Dermis blood vessel endothelial cell (primary cell): Measurements from ENCODE around the gene RSRC2. TPM values are rescaled to one million over a fixed set of nuclear protein-coding genes. Genes with fewer than 3 reads are reported as not detected.

ENCODE experiments used
- total RNA-seq: library from RNA; depleted of rRNA; stranded (reverse); fragments of >200 nt; gene quantifications from 2 replicates; pipeline ENCODE4 v1.2.3, GENCODE V29; 2014

RSRC2 gene
- total RNA-seq, 1 donor from 2014 or later = 49.5 TPM

Other genes starting within 250 kb of the RSRC2 start
- 49.5 and 51.1 TPM in 2 replicates for gene CLIP1, start 104.3 kb downstream of the RSRC2 start, total RNA-seq
- 15.0 and 20.1 TPM in 2 replicates for gene ZCCHC8, start 26.0 kb downstream of the RSRC2 start, total RNA-seq
- gene KNTC1, start 313 bp upstream of the RSRC2 start, total RNA-seq = 24.5 and 40.2 TPM in 2 replicates
- not detected in 2 replicates for gene HCAR2, start 176.4 kb upstream of the RSRC2 start, total RNA-seq
- gene HCAR3, start 189.9 kb upstream of the RSRC2 start, total RNA-seq = not detected in 2 replicates
- 0.05 TPM in 1 of 2 replicates, not detected in the other for gene HCAR1, start 203.9 kb upstream of the RSRC2 start, total RNA-seq
- 27.1 and 39.8 TPM in 2 replicates for gene DENR, start 225.9 kb upstream of the RSRC2 start, total RNA-seq
- 0.23 and 0.51 TPM in 2 replicates for gene CCDC62, start 247.6 kb upstream of the RSRC2 start, total RNA-seq